GM18520 (cell line): Measurements from ENCODE around the gene LFNG.

Experiments used
- ATAC-seq: cut with Tn5 transposase; IDR thresholded peaks from one replicate; pipeline ENCODE4 v1.9.1; 2021; ENCODE audit not compliant: unreplicated experiment

LFNG gene

DNA sequence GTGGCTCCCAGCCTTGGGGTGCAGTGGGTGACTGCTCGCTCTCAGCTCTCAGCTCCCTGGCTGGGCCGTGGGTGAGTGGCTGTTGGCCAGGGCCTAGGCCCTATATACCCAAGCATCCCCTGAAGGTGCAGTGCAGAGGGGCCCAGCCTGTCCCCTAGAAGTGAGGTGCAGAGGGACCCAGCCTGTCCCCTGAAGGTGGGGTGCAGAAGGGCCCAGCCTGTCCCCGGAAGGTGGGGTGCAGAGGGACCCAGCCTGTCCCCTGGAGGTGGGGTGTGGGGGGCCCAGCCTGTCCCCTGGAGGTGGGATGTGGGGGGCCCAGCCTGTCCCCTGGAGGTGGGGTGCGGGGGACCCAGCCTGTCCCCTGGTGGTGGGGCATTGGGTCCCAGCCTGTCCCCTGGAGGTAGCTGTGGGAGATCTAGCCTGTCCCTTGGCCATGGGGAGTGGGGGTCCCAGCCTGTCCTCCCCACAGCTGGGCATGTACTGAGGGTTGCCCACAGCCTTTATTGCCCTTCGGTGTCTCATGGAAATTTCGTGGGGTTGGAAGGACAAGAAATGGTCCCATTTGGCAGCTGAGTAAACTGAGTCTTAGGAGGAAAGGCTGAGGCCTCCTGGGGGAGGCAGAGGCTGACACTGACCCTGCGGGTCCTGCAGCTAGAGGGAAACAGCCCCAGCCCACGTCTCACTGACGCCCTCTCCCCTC lies 17.5 kb upstream of the LFNG start:
- ATAC-seq, result no peak

DNA sequence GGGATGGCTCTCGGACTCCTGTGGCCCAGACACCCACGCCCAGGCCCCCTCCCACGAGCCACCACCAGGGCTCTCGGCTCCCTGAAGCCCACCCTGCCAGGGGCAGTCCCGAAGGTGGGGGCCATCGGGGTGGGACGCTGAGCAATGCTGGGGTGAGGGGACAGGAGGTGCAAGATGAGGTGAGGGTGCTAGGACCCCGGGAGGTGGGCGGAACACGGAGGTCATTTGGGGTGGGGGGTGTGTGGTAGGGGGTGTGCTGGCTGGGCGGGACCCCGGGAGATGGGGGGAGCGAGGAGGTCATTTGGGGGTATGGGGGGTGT lies 17.0 kb upstream of the LFNG start:
- ATAC-seq, result no peak

DNA sequence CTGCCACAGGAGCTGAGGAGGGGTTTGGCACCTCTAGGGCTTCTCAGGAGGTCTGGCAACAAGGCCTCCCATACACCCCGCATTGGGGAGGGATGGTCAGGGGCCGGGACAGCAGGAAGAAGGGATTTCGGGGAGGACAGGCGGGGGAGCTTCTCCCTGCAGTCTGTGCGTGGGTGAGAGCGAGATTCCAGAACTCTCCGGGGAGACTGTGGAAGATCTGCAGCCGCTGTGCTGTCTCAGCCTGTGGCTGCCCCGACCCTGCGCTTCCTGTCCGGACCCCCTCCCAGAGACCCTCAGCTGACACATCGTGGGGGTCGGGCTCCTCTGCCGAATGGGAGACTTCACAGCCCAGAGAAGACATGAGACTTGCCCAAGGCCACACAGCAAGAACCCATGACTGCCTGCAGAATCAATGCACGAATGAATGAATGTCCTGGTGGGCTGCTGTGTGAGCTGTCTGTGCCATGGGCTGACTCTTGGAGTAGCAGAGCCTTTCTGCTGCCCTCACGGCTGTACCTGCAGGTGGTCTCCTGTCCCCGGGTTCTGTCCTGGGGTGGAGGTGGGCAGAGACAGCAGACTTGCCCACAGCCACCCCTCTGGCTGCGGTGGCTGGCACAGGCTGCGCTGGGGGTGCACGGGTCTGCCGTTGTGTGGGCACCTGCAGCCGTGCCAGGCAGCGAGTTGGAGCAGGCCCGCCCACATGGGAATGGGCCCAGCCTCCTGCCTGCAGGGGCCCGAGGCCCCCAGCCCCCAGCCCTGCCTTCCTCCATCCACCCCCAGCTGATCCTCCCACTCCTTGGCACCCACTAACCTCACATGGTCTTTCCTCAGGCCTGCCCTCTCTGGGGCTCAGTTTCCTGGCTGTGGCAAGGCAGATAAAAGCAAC lies 16.3 kb upstream of the LFNG start:
- no peak for ATAC-seq

DNA sequence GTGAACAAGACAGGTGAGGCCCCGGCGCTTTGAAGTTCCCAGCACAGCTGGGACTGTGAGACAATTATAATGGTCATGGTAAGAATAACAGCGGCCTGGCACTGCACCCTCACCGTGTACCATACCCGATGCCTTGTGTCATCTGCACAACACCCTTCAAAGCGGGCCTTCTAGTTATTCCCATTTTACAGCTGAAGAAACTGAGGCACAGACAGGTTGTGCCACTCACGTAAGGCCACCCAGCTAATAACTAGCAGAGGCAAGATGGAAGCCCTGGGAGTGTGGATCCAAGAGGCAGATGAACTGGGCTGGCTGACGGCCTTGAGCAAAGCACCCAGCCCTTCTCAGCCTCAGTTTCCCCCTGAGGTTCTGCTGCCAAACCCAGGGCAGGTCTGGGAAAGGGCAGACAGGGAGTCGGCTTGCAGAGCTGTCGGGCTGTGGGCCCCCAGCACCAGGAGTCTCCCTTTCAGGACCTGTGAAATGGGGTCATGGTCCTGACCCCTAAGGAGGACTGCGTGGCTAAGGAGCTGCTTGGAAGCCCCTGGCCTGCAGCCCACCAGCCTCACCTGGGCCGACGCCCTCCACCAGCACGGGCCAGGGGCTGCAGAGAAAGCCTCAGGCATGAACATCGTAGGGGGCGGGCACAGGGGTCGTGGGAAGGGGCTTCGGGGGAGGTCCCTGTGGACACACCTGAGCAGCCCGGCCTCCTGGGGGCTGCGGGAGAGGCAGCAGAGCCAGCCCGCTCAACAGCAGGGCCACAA lies 15.3 kb upstream of the LFNG start:
- no peak for ATAC-seq

DNA sequence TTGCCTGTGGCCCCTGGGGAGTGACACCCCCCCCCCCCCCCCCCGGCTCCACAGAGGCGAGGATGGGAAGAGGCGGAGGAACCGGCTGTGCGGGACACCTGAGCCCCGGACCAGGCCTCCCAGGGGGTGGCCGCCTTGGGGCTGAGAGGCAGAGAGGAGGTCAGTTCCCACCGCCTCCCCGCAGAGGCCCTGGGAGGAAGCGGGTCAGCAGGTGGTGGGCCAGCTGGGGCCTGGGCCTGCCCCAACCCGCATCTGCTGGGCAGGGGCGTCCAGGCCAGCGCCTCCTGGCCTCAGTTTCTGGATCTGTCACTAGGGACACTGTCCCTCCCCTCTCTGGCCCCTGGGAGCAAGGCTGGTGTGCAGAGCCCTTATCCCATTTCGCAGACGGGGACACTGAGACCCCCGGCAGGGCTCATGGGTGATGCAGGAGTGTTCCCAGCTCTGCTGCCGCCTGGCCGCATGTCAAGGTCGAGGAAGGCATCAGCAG lies 14.6 kb upstream of the LFNG start:
- no peak for ATAC-seq

DNA sequence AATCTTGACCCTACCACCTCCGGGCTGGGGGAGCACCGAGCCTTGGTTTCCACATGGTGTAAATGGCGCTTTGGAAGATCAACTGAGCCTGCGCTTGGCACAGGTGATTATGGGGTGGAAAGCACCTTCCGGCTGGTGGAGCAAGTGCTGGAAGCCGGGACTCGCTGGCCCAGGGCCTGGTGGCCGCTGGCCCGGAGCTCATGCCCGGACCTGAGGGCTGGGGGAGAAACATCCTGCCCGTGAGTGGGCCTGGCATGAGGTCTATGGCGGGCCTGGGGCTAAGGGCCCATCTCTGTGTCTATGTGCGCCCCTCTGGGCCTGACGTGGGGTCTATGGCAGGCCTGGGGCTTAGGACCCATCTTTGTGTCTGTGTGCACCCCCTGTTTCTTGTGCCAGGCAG lies 14.2 kb upstream of the LFNG start:
- ATAC-seq, result no peak

DNA sequence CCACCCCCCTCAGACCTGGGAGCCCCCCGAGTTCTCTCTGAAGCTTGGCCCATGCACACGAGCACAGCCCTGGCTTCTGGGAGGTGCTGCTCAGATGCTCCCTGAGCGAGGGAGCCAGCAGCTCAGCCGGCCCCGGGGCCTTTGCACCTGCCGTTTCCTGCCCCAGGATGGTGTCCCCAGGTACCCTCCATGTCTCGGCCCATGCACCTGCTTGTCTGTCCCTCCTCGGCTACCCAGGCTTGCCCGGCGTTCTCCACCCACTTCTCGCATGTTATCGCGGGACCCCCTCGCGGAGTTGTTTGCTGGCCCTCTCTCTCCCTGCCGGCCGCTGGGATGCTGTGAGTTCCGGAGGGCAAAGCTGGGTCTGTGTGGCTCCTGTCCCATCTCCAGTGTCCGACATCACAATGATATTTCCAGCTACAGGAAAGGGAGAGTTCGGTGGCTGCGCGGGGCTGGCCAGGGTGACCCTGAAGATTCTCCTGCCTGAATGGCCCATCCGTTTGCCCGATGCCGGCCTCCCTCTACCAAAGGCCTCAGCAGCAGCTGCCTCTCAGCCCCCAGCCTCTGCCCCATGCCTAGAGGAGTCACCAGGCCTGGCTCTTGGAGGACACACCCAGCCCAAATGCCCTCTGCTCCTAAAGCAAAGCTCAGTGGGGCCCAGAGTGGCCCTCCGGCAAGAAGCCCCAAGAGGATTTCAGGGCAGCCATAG lies 12.2 kb upstream of the LFNG start:
- ATAC-seq, result no peak

DNA sequence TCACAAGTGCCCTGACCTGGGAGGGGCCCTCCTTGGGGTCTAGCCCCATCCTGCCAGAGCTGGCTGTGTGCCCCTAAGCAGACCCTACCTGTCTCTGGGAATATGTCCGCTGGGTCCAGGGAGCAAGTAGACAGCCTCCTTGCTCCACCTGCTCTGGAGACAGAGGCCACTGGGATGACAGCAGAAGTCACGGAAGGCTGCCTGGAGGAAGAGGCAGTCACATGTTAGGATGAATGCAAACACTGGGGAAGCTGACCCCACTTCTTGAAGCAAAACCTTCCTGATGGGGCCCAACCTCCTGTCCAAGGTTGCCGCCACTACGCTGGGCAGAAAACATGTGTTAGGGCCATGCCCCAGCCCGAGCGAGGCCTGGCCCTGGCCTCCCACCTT lies 11.7 kb upstream of the LFNG start:
- ATAC-seq, result no peak

DNA sequence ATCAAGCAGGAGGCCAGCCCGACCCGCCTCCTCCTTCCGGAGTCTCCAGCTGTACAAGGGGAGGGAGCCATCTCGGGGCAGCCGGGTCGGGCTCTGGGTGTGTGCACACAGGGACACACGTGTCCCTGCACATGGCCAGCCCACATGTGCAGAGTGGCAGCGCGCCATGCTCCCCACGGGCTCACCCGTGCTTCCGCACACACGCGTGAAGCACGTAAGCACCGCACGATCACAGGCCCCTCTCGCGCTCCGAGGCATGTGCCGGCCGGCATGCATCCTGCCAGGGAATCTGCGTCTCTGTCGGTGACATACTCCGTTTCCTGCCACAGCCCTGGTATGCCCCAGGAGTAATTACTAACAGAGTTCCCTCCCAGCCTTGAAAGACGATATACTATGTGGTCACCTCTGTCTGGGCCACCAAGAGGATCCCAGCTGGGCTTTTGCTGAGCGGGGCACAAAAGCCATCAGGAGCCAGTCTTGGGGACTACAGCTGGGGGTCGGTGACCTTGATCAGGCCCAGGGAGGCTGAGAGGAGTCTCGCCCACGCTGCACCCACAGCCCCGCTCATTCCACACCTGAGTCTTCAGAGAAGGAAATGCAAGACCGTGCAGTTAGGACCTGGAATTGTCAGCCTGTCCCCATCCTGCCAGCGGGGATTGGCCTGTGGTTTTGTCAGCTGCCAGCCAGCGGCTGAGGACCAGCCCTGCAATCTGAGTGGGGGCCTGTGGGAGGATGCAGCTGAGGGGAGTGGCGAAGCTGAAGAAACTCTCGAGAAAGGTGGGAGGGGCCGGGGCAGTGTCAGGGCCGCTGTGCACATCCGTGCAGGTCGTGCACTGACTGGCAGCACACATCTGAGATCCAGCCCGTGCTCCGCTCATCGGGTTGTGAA lies 11.0 kb upstream of the LFNG start:
- no peak for ATAC-seq

DNA sequence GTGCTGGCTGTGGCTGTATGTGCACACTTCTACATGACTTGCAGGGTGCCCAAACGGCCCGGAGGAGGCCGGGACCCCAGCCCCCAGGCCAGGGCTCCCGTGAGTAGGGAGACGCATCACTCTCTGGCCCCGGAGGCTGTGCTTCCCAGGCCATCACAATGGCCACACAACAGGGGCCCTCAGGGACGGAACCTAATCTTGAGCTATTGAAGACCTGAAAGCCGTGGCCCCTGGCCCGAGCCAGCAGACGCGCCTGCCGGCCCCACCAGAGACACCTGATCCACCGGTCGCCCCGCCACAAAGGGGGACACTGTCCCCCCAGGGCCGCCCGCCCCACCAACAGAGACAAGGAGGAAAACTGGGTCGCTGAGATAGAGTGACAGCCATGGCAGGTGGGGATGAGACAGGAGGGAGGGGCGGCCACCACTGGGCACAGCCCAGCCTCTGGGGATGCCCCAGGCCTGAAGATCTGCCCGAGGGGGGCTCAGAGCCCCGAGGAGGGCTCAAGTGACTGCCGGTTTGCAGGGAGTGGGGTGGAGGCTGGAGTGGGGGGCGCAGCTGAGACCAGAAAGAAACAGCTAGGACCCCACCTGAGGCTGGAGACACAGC lies 10.2 kb upstream of the LFNG start:
- no peak for ATAC-seq

DNA sequence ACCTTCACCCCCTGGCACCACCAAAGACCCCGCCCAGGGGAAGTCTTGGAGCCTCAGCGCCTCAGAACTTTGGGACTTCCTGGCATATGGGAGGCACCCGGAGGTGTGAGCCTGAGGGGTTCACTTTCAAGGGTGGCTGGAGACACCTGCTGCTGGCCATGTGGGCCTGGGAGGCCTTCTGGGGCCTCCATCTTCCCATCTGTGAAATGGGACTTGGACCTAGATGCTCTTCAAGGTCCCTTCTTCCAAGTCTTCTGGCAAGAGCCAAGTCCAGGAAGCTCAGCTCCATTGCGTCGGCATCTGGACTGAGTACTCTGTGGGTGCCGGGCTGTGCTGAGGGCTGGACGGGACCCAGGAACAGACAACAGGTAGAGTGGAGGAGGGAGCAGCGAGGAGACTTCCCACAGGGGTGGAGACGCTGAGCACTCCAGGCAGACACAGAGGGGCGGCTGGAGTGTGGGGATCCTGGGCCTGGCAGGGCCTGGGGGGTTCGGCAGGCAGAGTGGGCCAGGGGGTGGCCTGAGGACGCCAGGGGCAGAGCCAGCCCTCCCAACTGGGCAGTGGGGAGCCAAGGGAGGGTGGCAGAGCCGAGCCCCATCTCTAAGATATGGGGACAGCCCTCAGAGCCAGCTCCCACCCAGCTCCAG lies 9.3 kb upstream of the LFNG start:
- ATAC-seq, result no peak

DNA sequence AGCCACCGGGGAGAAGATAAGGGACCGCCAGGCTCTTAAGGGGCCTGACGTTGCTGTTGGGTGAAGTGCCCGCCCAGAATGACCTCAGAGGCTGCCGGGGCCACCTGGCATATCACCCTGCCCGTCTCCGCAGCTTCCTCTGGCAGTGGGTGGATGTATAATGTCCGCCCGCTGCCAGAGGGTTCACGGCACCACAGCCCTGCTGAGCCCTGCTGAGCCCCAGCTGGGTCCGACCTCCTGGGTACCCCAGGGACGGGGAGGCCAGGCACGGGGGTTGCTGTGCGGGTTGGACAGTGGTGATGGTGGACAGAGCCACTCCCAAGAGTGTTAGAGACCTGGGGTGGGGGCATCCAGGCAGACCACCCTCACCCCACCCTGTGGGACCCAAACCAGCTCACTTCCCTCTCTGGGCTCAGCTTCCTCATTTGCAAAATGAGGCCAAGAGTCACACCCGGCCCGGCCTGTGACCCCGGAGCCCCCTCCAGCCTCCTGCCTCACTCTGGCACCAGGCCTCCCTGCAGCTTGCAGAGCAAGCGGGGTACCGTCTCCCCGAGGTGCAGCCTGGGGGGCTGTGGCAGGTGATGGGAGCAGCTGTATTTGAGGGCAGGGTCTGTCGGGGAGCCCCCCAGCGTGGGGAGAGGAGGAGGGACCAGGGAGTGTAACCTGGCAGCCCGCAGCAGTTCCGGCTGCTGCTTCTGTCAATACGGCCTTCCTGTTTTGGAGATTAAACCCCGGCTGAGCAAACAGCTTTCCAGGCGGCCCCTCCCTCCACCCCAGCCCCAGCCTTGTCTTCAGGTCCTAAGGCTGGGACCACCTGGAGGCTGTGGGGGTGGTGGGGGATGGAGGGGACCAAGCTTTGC lies 8.4 kb upstream of the LFNG start:
- ATAC-seq, result no peak

DNA sequence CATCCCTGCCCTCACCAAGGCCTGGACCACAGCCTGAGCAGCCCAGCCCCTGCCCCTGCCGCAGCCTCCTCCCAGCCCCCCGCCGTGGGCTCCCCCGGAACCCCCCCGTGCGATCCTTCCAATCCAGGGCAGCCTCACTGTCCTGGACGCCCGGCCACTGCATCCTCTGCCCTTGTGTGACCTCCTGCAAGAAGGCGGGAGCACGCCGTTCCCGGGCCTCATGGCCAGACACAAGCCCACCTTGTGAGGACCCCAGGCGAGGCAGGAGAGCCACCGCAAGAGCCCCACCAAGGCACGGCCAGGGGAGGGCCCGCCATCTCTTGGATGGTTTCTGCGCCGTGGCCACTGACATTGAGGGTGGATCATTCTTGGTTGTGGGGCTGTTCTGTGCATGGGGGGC lies 7.8 kb upstream of the LFNG start:
- ATAC-seq, result no peak

DNA sequence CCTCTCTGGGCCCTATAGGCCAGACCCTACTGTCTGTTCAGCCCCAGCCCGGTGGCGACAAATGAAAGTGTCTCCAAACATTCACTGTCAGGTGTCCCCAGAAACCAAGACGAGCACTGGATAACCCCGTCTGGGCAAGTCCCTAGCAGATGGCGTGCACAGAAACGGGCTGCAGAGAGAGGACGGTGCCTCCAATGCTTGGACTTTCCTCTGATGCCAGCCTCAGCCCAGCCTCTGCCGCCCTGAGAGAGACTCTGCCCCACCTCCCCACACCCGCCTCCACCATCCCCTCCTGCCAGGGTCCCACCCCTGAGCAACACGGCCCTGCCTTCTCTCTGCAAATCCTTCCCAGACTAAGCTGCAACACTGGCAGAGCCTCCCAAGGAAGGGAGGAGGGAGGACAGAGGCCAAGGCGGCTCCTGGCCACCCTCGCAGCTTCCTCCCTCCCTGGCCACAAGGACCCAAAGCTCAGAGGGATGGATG lies 7.4 kb upstream of the LFNG start:
- ATAC-seq, result no peak

DNA sequence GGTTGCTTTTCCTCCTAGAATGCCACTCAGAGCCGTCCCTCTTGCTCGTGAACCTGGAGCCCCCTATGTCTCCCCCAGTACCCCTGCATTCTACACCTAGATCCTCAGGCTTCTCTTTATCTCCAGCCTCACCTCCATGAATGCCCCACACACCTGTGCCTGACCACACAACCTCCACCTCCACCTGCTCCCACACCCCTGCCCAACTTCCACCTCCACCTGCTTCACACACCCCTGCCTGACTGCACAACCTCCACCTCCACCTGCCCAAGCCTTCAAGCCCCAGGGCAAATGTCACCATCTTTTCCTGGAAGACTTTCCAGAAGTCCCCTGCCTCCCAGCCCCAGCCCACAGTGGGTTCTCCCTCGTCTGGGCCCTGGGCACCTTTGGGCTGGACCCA lies 6.9 kb upstream of the LFNG start:
- no peak for ATAC-seq

DNA sequence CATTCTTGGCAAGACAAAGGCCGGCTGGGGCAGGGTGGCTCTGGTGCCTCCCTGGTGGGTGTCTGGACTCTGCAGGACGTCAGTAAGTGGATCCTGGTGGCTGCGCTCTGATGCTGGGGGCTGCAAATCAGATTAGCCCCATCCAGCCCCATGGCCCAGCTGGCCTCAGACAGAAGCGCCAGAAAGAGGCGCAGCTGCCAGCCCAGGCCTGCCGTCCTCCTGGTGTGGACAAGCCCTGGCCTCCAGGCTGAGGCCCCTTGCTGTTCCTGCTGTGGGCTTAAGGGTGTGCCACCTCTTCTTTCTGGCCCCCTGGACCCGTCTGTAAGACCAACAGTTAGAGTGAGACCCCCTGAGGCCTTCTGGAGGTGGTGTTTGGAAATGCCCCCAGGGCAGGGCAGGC lies 5.9 kb upstream of the LFNG start:
- no peak for ATAC-seq

DNA sequence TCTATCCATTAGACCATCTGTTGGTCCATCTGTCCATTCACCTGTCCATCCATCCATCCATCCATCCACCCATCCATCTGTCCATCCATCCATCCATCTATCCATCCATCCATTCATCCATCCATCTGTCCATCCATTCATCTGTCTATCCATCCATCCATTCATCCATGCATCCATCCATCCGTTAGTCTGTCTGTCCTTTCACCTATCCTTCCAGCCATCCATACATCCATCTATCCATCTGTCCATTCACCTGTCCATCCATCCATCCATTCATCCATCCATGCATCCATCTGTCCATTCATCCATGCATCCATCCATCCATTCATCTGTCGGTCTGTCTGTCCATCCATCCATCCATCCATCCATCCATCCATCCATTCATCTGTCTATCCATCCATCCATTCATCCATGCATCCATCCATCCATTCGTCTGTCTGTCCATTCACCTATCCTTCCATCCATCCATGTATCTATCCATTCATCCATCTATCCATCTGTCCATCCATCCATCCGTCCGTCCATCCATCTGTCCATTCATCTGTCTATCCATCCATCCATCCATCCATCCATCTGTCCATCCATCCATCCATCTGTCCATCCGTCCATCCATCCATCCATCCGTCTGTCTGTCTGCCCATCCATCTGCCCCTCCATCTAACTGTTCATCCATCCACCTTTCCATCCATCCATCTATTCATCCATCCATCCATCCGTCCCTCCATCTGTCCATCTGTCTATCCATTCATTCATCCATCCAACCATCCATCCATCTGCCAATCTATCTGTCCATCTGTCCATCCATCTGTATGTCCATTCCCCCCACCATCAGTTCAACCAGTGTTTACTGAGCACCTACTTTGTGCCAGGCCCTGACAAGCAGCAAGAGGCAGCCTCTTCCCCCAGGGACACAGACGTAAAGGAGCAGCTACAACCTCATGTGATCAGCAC lies 4.8 kb upstream of the LFNG start:
- no peak for ATAC-seq
